Mucosa of descending colon (tissue), 3 donors: Measurements from ENCODE around the gene EXD1. TPM values are rescaled to one million over a fixed set of nuclear protein-coding genes. Genes with fewer than 3 reads are reported as not detected.

ENCODE experiments used
- ATAC-seq: fragments of 200-7000 bp; cut with Tn5 transposase; one replicate; pipeline ENCODE4 v1.9.1; 2020; ENCODE audit warnings: mild to moderate bottlenecking, moderate library complexity
- DNase-seq, 3 donors: peaks; one replicate each; pipeline ENCODE4 v3.0.0-alpha.2; 2020
- H3K36me3 ChIP-seq: fragments of 200-600 bp; one replicate; pipeline ENCODE4 v1.8.0; 2021; ENCODE audit warnings: low read depth, mild to moderate bottlenecking
- H3K4me1 ChIP-seq: fragments of 200-600 bp; one replicate; pipeline ENCODE4 v1.8.0; 2021; ENCODE audit warnings: low read depth, mild to moderate bottlenecking
- H3K4me3 ChIP-seq: fragments of 200-600 bp; one replicate; pipeline ENCODE4 v1.8.0; 2021; ENCODE audit warnings: mild to moderate bottlenecking
- H3K9me3 ChIP-seq: fragments of 200-600 bp; one replicate; pipeline ENCODE4 v1.8.0; 2021; ENCODE audit warnings: mild to moderate bottlenecking
- CTCF ChIP-seq: fragments of 200-600 bp; IDR thresholded peaks from one replicate; pipeline ENCODE4 v1.8.0; 2022; ENCODE audit warnings: antibody characterized with exemption, mild to moderate bottlenecking
- intact Hi-C, 2 donors: fragments of 100-400 bp; cut with DNase I in 1 of 2; cut with micrococcal nuclease in 1 of 2; formaldehyde crosslinking; loops; one replicate each; pipeline versions ENCODE4 v1.11.0 to v1.11.1; 2022; cut with DNase I, micrococcal nuclease
- total RNA-seq, 3 donors: library from RNA; stranded (reverse); fragmentation: NEBNext Ultra II Directional in 2 of 3; extraction: Animal tissue kit (Norgen Biotek cat#: 25700) in 2 of 3; gene quantifications; one replicate each; pipeline versions ENCODE4 v1.2.1 to v1.2.4, GENCODE V29; 2021 to 2023
- donor health status: DM: no; HTN: no; CAD: no; lungs with moderate emphysema.
- donor health status: DM: no; HTN: no; CAD: no.
- donor health status: DM: no; HTN: yes; CAD: no.

EXD1 gene
- total RNA-seq, 3 donors from 2014 or later, result not detected

DNA sequence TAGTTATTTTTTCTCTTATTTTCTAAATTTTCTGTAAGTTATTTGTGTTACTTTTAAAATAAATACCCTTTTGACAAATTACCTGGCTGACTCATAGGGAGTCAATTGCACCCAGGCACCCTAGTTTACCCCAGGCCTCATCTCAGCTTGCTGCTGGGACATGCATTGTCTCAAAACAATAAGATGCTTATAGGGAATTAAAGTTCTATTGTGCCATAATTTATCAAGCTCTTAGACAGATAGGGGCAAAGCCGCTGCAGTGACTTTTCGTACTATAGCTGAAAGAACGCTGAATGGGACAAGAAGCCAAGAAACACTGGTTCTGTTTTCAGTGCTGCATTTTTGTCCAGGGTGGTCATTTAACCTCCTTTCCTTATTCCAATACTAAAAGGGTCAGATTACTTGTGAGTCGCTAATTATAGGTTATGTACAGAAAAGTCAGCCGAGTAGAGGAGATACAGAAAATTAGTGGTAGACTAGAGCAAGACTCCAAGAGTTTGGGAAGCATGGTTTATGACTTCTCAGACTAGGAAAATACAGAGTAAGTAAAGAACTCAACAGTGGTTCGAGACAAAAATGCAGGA lies 50.3 kb downstream of the EXD1 start:
- DNase-seq (no peak), ATAC-seq (no peak)
- TF ChIP-seq CTCF, result no peak
- H3K9me3 ChIP-seq, result no peaks in the 10 kb centered on the region
- H3K4me1 ChIP-seq, result no peaks in the 10 kb centered on the region
- no peaks in the 10 kb centered on the region for H3K36me3 ChIP-seq
- no peak overlapping the region for H3K4me3 ChIP-seq
- intact Hi-C loops, result loop anchor here (10.0 kb wide), 1 partner anchor 275 kb away; no protein-coding TSS in a partner anchor

GRCh38 chr15:41169781-41170180 lies 60.8 kb downstream of the EXD1 start:
- H3K36me3 ChIP-seq, result no peaks in the 10 kb centered on the region
- no peak for TF ChIP-seq CTCF
- intact Hi-C loops, result no loop called here
- DNase-seq, result peak in 1 of 3 donors; percentile 12
- no peaks in the 10 kb centered on the region for H3K9me3 ChIP-seq
- no peak overlapping the region for H3K4me3 ChIP-seq
- no peak for ATAC-seq
- no peaks in the 10 kb centered on the region for H3K4me1 ChIP-seq

- H3K4me3 ChIP-seq, result no peak overlapping the region
- intact Hi-C loops, result no loop called here
- no peak for TF ChIP-seq CTCF
- no peaks in the 10 kb centered on the region for H3K9me3 ChIP-seq
- H3K36me3 ChIP-seq, result no peaks in the 10 kb centered on the region
- DNase-seq, result no peak
- no peak for ATAC-seq
- H3K4me1 ChIP-seq, result no peaks in the 10 kb centered on the region
These were observed 61.5 kb downstream of the EXD1 start for GRCh38 chr15:41169086-41169485.

DNA sequence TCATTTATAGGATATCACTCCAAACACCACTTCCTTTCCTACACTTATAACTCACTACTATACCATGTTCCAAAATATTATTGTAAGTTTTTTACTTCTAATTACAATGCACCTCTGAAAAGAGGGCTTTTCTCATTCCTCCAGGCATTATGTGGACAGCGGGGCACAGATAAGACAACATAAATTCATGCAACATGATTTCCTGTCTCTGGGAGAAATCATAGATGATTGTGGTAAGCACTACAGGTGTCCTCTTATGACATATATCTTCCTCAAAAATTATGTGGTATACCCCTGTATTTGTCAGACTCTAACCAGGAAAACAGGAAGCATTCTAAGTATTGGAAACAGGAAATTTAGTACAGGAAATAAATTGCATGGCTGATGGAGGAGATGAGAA lies 68.8 kb downstream of the EXD1 start:
- ATAC-seq (no peak), DNase-seq (no peak)
- no peaks in the 10 kb centered on the region for H3K9me3 ChIP-seq
- no peaks in the 10 kb centered on the region for H3K4me1 ChIP-seq
- intact Hi-C loops, result no loop called here
- no peak overlapping the region for H3K4me3 ChIP-seq
- TF ChIP-seq CTCF, result no peak
- no peaks in the 10 kb centered on the region for H3K36me3 ChIP-seq

DNA sequence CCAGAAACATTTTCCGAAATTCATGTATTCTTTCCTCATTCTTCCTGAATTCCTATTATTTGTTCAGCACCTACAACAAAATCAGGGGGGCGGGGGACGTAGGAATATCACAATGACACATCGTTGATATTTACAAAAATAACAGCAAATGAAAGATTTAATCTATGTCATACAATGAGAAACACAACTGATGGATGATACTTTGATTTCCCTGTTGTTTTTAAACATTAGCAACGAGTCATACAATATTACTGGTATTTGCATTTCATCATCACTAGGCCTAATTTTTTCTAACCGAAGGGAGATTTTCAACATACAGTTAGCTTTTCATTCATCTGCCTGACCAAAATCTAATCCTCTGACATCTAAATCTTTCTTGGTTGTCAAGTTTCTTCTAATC lies 69.2 kb downstream of the EXD1 start:
- H3K9me3 ChIP-seq, result no peaks in the 10 kb centered on the region
- H3K4me1 ChIP-seq, result no peaks in the 10 kb centered on the region
- H3K36me3 ChIP-seq, result no peaks in the 10 kb centered on the region
- ATAC-seq (no peak), DNase-seq (no peak)
- intact Hi-C loops, result no loop called here
- no peak overlapping the region for H3K4me3 ChIP-seq
- no peak for TF ChIP-seq CTCF
